IMR-90 (cell line): ENCODE measurements around the gene MSN.

ENCODE experiments used
- BHLHE40 ChIP-seq: fragments of 150-350 bp; IDR thresholded peaks from 2 replicates; pipeline ENCODE4 v1.6.1; 2016; ENCODE audit warnings: mild to moderate bottlenecking, low read depth, low read length
- CEBPB ChIP-seq: IDR thresholded peaks from 2 replicates; pipeline ENCODE4 v1.6.1; 2012; ENCODE audit warnings: low read depth, low read length, improper control_type of control experiment
- CHD1 ChIP-seq: IDR thresholded peaks from 2 replicates; pipeline ENCODE4 v1.6.1; 2012; ENCODE audit warnings: low read depth, low read length, improper control_type of control experiment
- CTCF ChIP-seq: conservative IDR thresholded peaks from 2 replicates; pipeline ENCODE4 v1.5.1; 2012; ENCODE audit warnings: mild to moderate bottlenecking, low read depth, low read length, improper control_type of control experiment
- ELK1 ChIP-seq: fragments of 150-350 bp; IDR thresholded peaks from 2 replicates; pipeline ENCODE4 v1.6.1; 2016; ENCODE audit warnings: low read depth, mild to moderate bottlenecking, low read length, moderate library complexity, borderline replicate concordance
- FOS ChIP-seq: fragments of 150-350 bp; IDR thresholded peaks from 2 replicates; pipeline ENCODE4 v1.6.1; 2016; ENCODE audit warnings: low read depth, low read length
- MAFK ChIP-seq: IDR thresholded peaks from 2 replicates; pipeline ENCODE4 v1.6.1; 2012; ENCODE audit warnings: low read depth, low read length, improper control_type of control experiment
- MAZ ChIP-seq: IDR thresholded peaks from 2 replicates; pipeline ENCODE4 v1.6.1; 2012; ENCODE audit warnings: low read depth, mild to moderate bottlenecking, low read length, improper control_type of control experiment, moderate library complexity, borderline replicate concordance
- MXI1 ChIP-seq: IDR thresholded peaks from 2 replicates; pipeline ENCODE4 v1.6.1; 2012; ENCODE audit warnings: low read depth, mild to moderate bottlenecking, low read length, moderate library complexity, borderline replicate concordance
- POLR2A ChIP-seq: IDR thresholded peaks from 2 replicates; pipeline ENCODE4 v1.6.1; 2012; ENCODE audit warnings: mild to moderate bottlenecking, low read depth, low read length
- RAD21 ChIP-seq: IDR thresholded peaks from 2 replicates; pipeline ENCODE4 v1.6.1; 2012; ENCODE audit warnings: low read length, improper control_type of control experiment
- SMC3 ChIP-seq: fragments of 150-350 bp; IDR thresholded peaks from 2 replicates; pipeline ENCODE4 v1.6.1; 2016; ENCODE audit warnings: low read depth, mild to moderate bottlenecking, antibody characterized with exemption, low read length, moderate library complexity
- USF2 ChIP-seq: fragments of 150-350 bp; IDR thresholded peaks from 2 replicates; pipeline ENCODE4 v1.6.1; 2017; ENCODE audit warnings: mild to moderate bottlenecking, antibody characterized with exemption, low read length, low read depth

- TF ChIP-seq POLR2A (no peak), CTCF (no peak), MXI1 (no peak), SMC3 (no peak), MAZ (no peak), USF2 (no peak), FOS (no peak), ELK1 (no peak), CEBPB (no peak), MAFK (no peak), RAD21 (no peak), CHD1 (no peak), BHLHE40 (no peak)
Measured at GRCh38 chrX:65647801-65648200, 19.7 kb upstream of the MSN start.
